ENCODE results near the gene ACOX2. TPM values are rescaled to one million over a fixed set of nuclear protein-coding genes. Genes with fewer than 3 reads are reported as not detected.

The ACOX2 gene
- total and polyA plus RNA-seq, 5 donors = 23.4 to 42.2 (median 39.9) TPM

DNA sequence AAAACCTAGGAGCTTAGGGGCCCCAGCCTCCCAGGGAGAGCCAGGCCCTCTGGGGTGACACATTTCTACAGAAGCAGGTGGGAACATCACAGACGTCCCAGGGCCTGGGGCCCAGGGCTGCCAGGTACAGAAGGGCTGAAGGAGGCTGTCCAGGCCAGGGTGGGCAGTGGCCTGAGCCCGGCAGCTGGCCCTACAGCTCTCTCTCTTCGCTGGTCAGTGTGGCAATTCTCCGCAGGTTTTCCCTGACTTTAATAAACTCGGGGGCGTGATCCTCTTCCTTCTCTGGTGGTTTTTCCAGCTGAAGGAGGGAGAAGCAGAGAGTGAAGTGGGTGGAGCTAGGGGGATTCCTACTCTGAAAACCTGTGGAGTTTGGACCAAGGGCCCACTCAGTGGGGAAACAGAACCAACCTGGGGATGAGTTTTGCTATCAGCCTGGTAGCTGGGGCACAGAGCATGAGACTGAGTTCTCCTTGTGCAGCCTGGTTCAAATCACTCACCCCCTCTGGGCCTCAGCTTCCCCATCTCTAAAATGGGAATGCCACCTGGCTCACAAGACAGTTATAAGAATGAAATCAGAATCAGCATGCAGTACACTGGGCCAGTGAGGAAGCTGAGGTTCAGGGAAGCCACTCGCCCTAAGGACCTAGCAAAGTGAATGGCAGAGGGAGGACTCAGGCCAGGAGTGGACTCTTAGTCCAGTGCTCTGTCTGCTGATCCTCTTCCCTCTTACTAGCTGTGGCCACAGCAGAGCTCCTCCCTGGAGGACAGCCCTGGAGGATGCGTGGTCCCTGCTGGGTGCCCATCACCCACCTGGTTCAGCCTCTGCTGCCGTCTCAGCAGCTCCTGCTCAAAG lies 29.6 kb upstream of the ACOX2 start:
- H3K4me1 ChIP-seq (ENCODE audit: control insufficient read depth, insufficient read depth, low read length) = no peaks in the 10 kb centered on the region
- intact Hi-C loops (cut with DNase I) = loop anchor here in 1 of 4 donors (2.0 kb wide), 1 partner anchor 64 kb away; no protein-coding TSS in a partner anchor
- ATAC-seq = no peak

GRCh38 chr3:58565621-58566397 lies 28.8 kb upstream of the ACOX2 start:
- H3K27ac ChIP-seq (ENCODE audit: low read length) = no peak overlapping the region

More for the DNA sequence above, 29.6 kb upstream of the ACOX2 start:
- no peaks in the 10 kb centered on the region for H3K27me3 ChIP-seq (ENCODE audit: control insufficient read depth, insufficient read depth)
- no peaks in the 10 kb centered on the region for H3K9me3 ChIP-seq (ENCODE audit: control insufficient read depth, low read length)
- no peak for DNase-seq
- H3K4me3 ChIP-seq (ENCODE audit: low read length) = no peak overlapping the region
- WGBS = 90% methylated on average over 9 of the region's 9 CpGs
- no peak overlapping the region for H3K27ac ChIP-seq (ENCODE audit: low read length)

GRCh38 chr3:58564456-58565160 lies 27.6 kb upstream of the ACOX2 start:
- H3K27ac ChIP-seq (ENCODE audit: low read length) = no peak overlapping the region
- ATAC-seq (no peak), DNase-seq (no peak)
- no peak overlapping the region for H3K4me3 ChIP-seq (ENCODE audit: low read length)
- intact Hi-C loops (cut with DNase I) = no loop called here
- 72% methylated on average over 13 of the region's 13 CpGs for WGBS
- H3K4me1 ChIP-seq (ENCODE audit: control insufficient read depth, insufficient read depth, low read length) = no peaks in the 10 kb centered on the region
- no peaks in the 10 kb centered on the region for H3K27me3 ChIP-seq (ENCODE audit: control insufficient read depth, insufficient read depth)
- no peaks in the 10 kb centered on the region for H3K9me3 ChIP-seq (ENCODE audit: control insufficient read depth, low read length)

More at GRCh38 chr3:58565621-58566397, 28.8 kb upstream of the ACOX2 start:
- 94% methylated on average over 12 of the region's 12 CpGs for WGBS
- ATAC-seq (no peak), DNase-seq (no peak)
- Histone ChIP-seq H3K27me3 (ENCODE audit: control insufficient read depth, insufficient read depth) (no peaks in the 10 kb centered on the region), H3K4me3 (ENCODE audit: low read length) (no peak overlapping the region), H3K4me1 (ENCODE audit: control insufficient read depth, insufficient read depth, low read length) (no peaks in the 10 kb centered on the region), H3K9me3 (ENCODE audit: control insufficient read depth, low read length) (no peaks in the 10 kb centered on the region)
- intact Hi-C loops (cut with DNase I) = loop anchor here in 1 of 4 donors (2.0 kb wide), 1 partner anchor 65 kb away; no protein-coding TSS in a partner anchor

GRCh38 chr3:58564054-58564453 lies 27.1 kb upstream of the ACOX2 start:
- intact Hi-C loops (cut with DNase I) = no loop called here
- DNase-seq = no peak
- no peak for ATAC-seq
- Histone ChIP-seq H3K4me3 (ENCODE audit: low read length) (no peak overlapping the region), H3K27ac (ENCODE audit: low read length) (no peak overlapping the region), H3K9me3 (ENCODE audit: control insufficient read depth, low read length) (no peaks in the 10 kb centered on the region), H3K4me1 (ENCODE audit: control insufficient read depth, insufficient read depth, low read length) (no peaks in the 10 kb centered on the region), H3K27me3 (ENCODE audit: control insufficient read depth, insufficient read depth) (no peaks in the 10 kb centered on the region)
- whole genome bisulfite sequencing = 100% methylated on average over 1 of the region's 1 CpG

DNA sequence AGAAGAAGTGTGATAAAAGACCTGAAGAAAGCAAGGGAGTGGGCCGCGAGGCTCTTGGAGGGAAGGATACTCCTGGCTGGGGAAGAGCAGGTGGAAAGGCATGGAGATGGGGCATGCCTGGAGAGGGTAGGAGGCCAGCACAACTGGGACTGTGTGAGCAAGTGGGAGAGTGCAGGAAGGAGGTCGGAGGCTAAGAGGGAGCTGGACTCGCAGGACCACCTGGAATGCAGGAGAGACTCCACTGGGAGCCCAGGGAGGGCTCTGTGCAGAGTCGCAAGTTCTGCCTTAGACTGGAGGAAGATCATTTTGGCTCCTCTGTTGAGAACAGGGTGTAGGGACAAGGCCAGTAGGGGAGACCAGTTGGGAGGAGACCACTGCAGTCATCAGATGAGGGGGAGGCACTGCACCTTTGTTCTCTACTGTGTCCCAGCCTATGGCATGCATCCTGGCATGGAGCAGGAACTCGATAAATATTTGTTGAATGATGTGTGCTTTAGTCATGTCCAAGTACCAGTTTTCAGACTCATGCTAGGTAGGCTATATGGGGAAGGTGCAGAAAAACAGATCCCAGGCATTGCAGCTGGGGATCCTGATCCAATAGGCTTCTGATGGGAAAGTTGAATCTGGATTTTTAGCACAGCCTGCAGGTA lies 26.5 kb upstream of the ACOX2 start:
- no peaks in the 10 kb centered on the region for H3K9me3 ChIP-seq (ENCODE audit: control insufficient read depth, low read length)
- no peak for ATAC-seq
- H3K27ac ChIP-seq (ENCODE audit: low read length) = no peak overlapping the region
- H3K4me1 ChIP-seq (ENCODE audit: control insufficient read depth, insufficient read depth, low read length) = no peaks in the 10 kb centered on the region
- H3K4me3 ChIP-seq (ENCODE audit: low read length) = no peak overlapping the region
- DNase-seq = no peak
- intact Hi-C loops (cut with DNase I) = no loop called here
- 89% methylated on average over 6 of the region's 6 CpGs for WGBS
- H3K27me3 ChIP-seq (ENCODE audit: control insufficient read depth, insufficient read depth) = no peaks in the 10 kb centered on the region

DNA sequence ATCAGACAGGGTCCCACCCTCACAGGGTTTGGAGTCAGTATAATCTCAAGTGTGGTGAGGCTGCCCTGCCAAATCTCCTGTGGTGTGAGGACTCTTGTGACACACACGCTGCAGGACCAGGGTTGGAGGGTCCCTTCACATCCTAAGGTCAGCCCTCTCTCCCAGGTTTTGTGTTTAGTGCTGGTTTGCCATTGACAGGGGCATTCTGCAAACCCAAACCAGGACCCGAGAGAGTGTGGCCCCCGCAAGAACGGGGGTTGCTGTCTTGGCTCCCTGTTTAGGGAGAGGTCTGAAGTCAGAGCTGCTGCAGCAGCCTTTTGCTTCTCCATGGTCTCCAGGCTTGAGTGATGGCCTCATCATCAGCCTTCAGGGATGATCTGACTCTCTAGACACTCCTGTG lies 25.5 kb upstream of the ACOX2 start:
- H3K9me3 ChIP-seq (ENCODE audit: control insufficient read depth, low read length) = no peaks in the 10 kb centered on the region
- intact Hi-C loops (cut with DNase I) = no loop called here
- H3K4me3 ChIP-seq (ENCODE audit: low read length) = no peak overlapping the region
- ATAC-seq = no peak
- no peaks in the 10 kb centered on the region for H3K27me3 ChIP-seq (ENCODE audit: control insufficient read depth, insufficient read depth)
- DNase-seq = no peak
- H3K4me1 ChIP-seq (ENCODE audit: control insufficient read depth, insufficient read depth, low read length) = no peaks in the 10 kb centered on the region
- H3K27ac ChIP-seq (ENCODE audit: low read length) = no peak overlapping the region
- WGBS = 87% methylated on average over 4 of the region's 4 CpGs

GRCh38 chr3:58560771-58561311 lies 23.9 kb upstream of the ACOX2 start:
- Histone ChIP-seq H3K27me3 (ENCODE audit: control insufficient read depth, insufficient read depth) (no peaks in the 10 kb centered on the region), H3K4me1 (ENCODE audit: control insufficient read depth, insufficient read depth, low read length) (no peaks in the 10 kb centered on the region), H3K9me3 (ENCODE audit: control insufficient read depth, low read length) (no peaks in the 10 kb centered on the region), H3K27ac (ENCODE audit: low read length) (no peak overlapping the region), H3K4me3 (ENCODE audit: low read length) (no peak overlapping the region)
- 75% methylated on average over 12 of the region's 12 CpGs for WGBS
- DNase-seq (no peak), ATAC-seq (peak; percentile 44 to 46)
- intact Hi-C loops (cut with DNase I) = no loop called here

- Histone ChIP-seq H3K27me3 (ENCODE audit: control insufficient read depth, insufficient read depth) (no peaks in the 10 kb centered on the region), H3K4me3 (ENCODE audit: low read length) (no peak overlapping the region), H3K4me1 (ENCODE audit: control insufficient read depth, insufficient read depth, low read length) (no peaks in the 10 kb centered on the region), H3K27ac (ENCODE audit: low read length) (no peak overlapping the region), H3K9me3 (ENCODE audit: control insufficient read depth, low read length) (no peaks in the 10 kb centered on the region)
- WGBS = 96% methylated on average over 5 of the region's 5 CpGs
- ATAC-seq = no peak
- intact Hi-C loops (cut with DNase I) = no loop called here
- no peak for DNase-seq
Measured at GRCh38 chr3:58559586-58559985, 22.6 kb upstream of the ACOX2 start.

GRCh38 chr3:58557491-58557890 lies 20.5 kb upstream of the ACOX2 start:
- Histone ChIP-seq H3K27me3 (ENCODE audit: control insufficient read depth, insufficient read depth) (no peaks in the 10 kb centered on the region), H3K4me3 (ENCODE audit: low read length) (no peak overlapping the region), H3K27ac (ENCODE audit: low read length) (no peak overlapping the region), H3K4me1 (ENCODE audit: control insufficient read depth, insufficient read depth, low read length) (no peaks in the 10 kb centered on the region), H3K9me3 (ENCODE audit: control insufficient read depth, low read length) (no peaks in the 10 kb centered on the region)
- DNase-seq (no peak), ATAC-seq (no peak)
- intact Hi-C loops (cut with DNase I) = no loop called here
- whole genome bisulfite sequencing = 87% methylated on average over 6 of the region's 6 CpGs

DNA sequence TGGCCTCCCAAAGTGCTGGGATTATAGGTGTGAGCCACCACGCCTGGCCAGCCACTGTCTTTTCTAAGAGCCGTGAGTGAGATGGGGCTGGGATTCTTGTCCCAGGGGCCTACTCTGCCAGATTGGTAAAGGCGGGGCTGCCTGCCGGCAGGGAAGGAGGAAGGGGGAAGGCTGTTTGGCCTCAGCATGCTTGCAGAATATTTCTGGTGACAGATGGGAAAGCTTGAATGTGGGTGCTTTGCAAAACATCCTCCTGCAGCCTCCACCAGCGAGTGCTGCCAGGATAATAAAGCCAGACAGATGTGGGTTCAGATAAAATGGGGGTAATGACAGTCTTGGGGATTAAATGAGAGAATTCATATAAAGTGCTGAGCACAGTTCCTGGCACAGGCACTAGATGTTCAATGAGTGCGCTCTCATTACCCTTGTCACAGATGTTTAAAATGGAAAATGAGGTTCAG lies 19.8 kb upstream of the ACOX2 start:
- no peak overlapping the region for H3K4me3 ChIP-seq (ENCODE audit: low read length)
- 58% methylated on average over 6 of the region's 6 CpGs for WGBS

More for the DNA sequence above, 19.8 kb upstream of the ACOX2 start:
- DNase-seq = no peak
- no peaks in the 10 kb centered on the region for H3K27me3 ChIP-seq (ENCODE audit: control insufficient read depth, insufficient read depth)
- no peak overlapping the region for H3K27ac ChIP-seq (ENCODE audit: low read length)
- no peaks in the 10 kb centered on the region for H3K9me3 ChIP-seq (ENCODE audit: control insufficient read depth, low read length)
- H3K4me1 ChIP-seq (ENCODE audit: control insufficient read depth, insufficient read depth, low read length) = no peaks in the 10 kb centered on the region
- intact Hi-C loops (cut with DNase I) = no loop called here
- ATAC-seq = no peak
